ENCODE measurements around the gene TNS1. TPM values are rescaled to one million over a fixed set of nuclear protein-coding genes. Genes with fewer than 3 reads are reported as not detected.

The TNS1 gene
- total RNA-seq, 1 donor from 2014 or later, result 219 TPM

DNA sequence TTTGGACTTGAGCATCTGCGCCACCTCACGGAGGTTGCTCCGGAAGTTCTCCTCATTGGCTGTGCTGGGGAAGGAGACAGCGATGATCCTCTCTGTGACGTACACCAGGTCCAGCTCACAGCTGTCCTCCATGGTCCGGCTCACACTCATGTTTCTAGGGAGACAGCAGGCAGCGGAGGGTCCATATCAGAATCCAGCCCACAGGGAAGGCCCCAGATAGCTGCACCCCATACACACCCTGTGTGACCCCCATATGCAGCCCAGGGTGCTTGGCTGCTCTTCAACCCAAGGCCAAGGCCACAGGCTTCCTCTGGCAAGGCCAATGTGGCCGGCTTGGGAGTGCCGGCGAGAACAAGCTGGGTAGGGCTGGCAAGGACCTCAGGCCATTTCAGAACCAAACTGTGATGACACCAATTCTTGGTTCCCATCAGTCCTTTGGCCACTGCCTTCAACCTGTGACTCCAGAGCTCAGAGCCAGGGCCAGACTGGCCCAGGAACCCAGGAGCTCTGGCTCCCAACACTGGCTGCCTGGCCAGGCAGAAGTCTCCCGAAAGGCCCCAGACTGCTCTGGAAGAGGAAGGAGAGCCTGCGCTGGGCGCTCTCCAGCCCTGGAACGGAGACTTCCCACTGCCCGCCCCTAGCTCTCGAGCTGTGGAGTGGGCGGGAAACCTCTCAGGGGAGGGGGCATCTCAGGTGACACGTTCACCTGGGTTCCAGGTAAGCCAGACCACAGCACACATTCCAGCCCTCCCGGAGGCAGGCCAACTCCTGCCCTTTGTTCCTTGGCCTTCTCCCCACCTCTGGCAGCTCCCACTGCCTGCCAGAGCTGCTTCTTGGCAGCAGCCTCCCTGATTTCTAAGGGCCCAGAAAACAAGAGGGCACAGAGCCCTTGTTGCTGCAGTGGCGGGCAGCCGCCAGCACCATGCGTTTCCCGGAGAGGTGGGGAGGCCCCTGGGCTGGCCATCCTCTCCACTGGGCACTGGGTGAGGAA lies 104.7 kb downstream of the TNS1 start:
- DNase-seq (ENCODE audit: low read depth) (no peak), FAIRE-seq (no peak)
- Mint-ChIP-seq H3K36me3 (ENCODE audit: low read depth, unreplicated experiment) (peaks cover 63% of the 10 kb centered on the region), H3K27me3 (ENCODE audit: low read depth, unreplicated experiment) (no peaks in the 10 kb centered on the region), H3K4me1 (ENCODE audit: low read depth, unreplicated experiment) (peaks cover 31% of the 10 kb centered on the region), H3K4me3 (ENCODE audit: unreplicated experiment) (peak overlapping the region; percentile 14), H3K27ac (ENCODE audit: unreplicated experiment) (peak overlapping the region; percentile 78), H3K9me3 (ENCODE audit: unreplicated experiment) (no peaks in the 10 kb centered on the region)
- Histone ChIP-seq H2AFZ (ENCODE audit: low read depth, low read length) (no peak overlapping the region), H3K27ac (ENCODE audit: low read depth, low read length) (no peak overlapping the region), H3K79me2 (ENCODE audit: insufficient read depth, low read length) (peaks cover 69% of the 10 kb centered on the region), H3K36me3 (ENCODE audit: insufficient read depth, low read length) (peaks cover 45% of the 10 kb centered on the region), H3K4me2 (ENCODE audit: low read length) (no peak overlapping the region), H3K9me3 (ENCODE audit: insufficient read depth, low read depth, low read length) (no peaks in the 10 kb centered on the region), H3K4me3 (ENCODE audit: insufficient read depth, low read depth, low read length) (no peak overlapping the region), H3K9ac (ENCODE audit: low read length) (no peak overlapping the region), H3K4me1 (ENCODE audit: insufficient read depth, low read length) (peaks cover 37% of the 10 kb centered on the region), H4K20me1 (ENCODE audit: insufficient read depth, low read length) (peaks cover 88% of the 10 kb centered on the region), H3K27me3 (ENCODE audit: insufficient read depth, low read length) (no peaks in the 10 kb centered on the region)
- TF ChIP-seq EZH2 (IDR thresholded peaks at IDR 0.05; ENCODE audit: insufficient read depth, low read length), result no peak
- TF ChIP-seq, protein P1, sequence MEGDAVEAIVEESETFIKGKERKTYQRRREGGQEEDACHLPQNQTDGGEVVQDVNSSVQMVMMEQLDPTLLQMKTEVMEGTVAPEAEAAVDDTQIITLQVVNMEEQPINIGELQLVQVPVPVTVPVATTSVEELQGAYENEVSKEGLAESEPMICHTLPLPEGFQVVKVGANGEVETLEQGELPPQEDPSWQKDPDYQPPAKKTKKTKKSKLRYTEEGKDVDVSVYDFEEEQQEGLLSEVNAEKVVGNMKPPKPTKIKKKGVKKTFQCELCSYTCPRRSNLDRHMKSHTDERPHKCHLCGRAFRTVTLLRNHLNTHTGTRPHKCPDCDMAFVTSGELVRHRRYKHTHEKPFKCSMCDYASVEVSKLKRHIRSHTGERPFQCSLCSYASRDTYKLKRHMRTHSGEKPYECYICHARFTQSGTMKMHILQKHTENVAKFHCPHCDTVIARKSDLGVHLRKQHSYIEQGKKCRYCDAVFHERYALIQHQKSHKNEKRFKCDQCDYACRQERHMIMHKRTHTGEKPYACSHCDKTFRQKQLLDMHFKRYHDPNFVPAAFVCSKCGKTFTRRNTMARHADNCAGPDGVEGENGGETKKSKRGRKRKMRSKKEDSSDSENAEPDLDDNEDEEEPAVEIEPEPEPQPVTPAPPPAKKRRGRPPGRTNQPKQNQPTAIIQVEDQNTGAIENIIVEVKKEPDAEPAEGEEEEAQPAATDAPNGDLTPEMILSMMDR (IDR thresholded peaks at IDR 0.05; ENCODE audit: insufficient read depth, low read depth, low read length), result no peak

DNA sequence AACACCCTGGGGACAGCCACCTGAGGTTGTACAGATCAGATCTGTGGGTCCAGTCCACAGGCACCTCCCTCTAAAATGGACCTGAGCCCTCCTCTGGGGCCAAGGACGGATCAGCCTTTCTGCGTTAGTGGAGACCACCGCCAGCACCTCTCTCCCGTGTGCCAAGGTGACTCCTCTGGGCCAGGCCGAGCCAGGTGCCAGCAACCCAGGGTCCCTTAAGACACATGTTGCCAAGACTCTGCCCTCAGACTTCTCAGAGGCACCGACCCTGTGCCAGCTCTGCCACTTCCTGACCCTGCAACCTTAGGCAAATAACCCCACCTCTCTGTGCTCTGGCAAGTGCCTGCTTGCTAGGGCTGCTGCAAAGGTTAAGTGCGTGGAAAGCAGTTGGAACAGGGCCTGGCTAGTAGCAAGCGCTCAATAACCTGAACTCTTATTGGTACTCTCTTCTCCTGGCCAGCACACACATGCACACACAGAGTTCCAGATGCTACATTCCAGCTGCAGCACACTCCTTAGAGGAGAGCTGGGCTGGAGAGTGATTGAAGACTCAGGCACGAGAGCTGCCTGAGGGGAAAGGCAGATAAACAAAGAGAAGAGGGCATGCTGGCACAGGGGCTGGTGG lies 105.6 kb downstream of the TNS1 start:
- Histone ChIP-seq H3K9ac (ENCODE audit: low read length) (no peak overlapping the region), H3K27me3 (ENCODE audit: insufficient read depth, low read length) (no peaks in the 10 kb centered on the region), H3K36me3 (ENCODE audit: insufficient read depth, low read length) (peaks cover 50% of the 10 kb centered on the region), H2AFZ (ENCODE audit: low read depth, low read length) (no peak overlapping the region), H3K79me2 (ENCODE audit: insufficient read depth, low read length) (peaks cover 63% of the 10 kb centered on the region), H4K20me1 (ENCODE audit: insufficient read depth, low read length) (peaks cover 93% of the 10 kb centered on the region), H3K9me3 (ENCODE audit: insufficient read depth, low read depth, low read length) (no peaks in the 10 kb centered on the region), H3K4me1 (ENCODE audit: insufficient read depth, low read length) (peaks cover 28% of the 10 kb centered on the region), H3K27ac (ENCODE audit: low read depth, low read length) (no peak overlapping the region), H3K4me3 (ENCODE audit: insufficient read depth, low read depth, low read length) (no peak overlapping the region), H3K4me2 (ENCODE audit: low read length) (no peak overlapping the region)
- H3K27ac Mint-ChIP-seq (ENCODE audit: unreplicated experiment), result peak overlapping the region; percentile 78
- peaks cover 61% of the 10 kb centered on the region for H3K36me3 Mint-ChIP-seq (ENCODE audit: low read depth, unreplicated experiment)
- peaks cover 25% of the 10 kb centered on the region for H3K4me1 Mint-ChIP-seq (ENCODE audit: low read depth, unreplicated experiment)
- H3K4me3 Mint-ChIP-seq (ENCODE audit: unreplicated experiment), result no peak overlapping the region
- no peaks in the 10 kb centered on the region for H3K27me3 Mint-ChIP-seq (ENCODE audit: low read depth, unreplicated experiment)
- DNase-seq (ENCODE audit: low read depth), result no peak
- no peak for TF ChIP-seq EZH2 (IDR thresholded peaks at IDR 0.05; ENCODE audit: insufficient read depth, low read length)
- TF ChIP-seq, protein P1 (IDR thresholded peaks at IDR 0.05; ENCODE audit: insufficient read depth, low read depth, low read length), result no peak
- no peak for FAIRE-seq
- H3K9me3 Mint-ChIP-seq (ENCODE audit: unreplicated experiment), result no peaks in the 10 kb centered on the region
